Activated T-helper 17 cell treated with anti-CD3 and anti-CD28 coated beads, Interleukin-2, amount 50 U/mL, for 72 hours (primary cell): Measurements from ENCODE around the gene SATB2. TPM values are rescaled to one million over a fixed set of nuclear protein-coding genes. Genes with fewer than 3 reads are reported as not detected.

Experiments
- ATAC-seq: fragments of 150-1000 bp; cut with Tn5 transposase; replicated peaks from 2 replicates; pipeline ENCODE4 v1.10.0; 2021; ENCODE audit warnings: mild to moderate bottlenecking, moderate library complexity
- H3K27ac Mint-ChIP-seq: one replicate; pipeline ENCODE4 v1.8.0; 2022; ENCODE audit warnings: mixed read lengths
- H3K27me3 Mint-ChIP-seq: one replicate; pipeline ENCODE4 v1.8.0; 2022; ENCODE audit warnings: mixed read lengths
- H3K36me3 Mint-ChIP-seq: one replicate; pipeline ENCODE4 v1.8.0; 2022; ENCODE audit warnings: low read depth, mild to moderate bottlenecking, mixed read lengths
- H3K4me1 Mint-ChIP-seq: one replicate; pipeline ENCODE4 v1.8.0; 2022; ENCODE audit warnings: mixed read lengths
- H3K4me3 Mint-ChIP-seq: one replicate; pipeline ENCODE4 v1.8.0; 2022; ENCODE audit warnings: mild to moderate bottlenecking, mixed read lengths
- H3K9me3 Mint-ChIP-seq: one replicate; pipeline ENCODE4 v1.8.0; 2022; ENCODE audit warnings: mixed read lengths
- total RNA-seq, 2 donors: library from RNA; stranded (reverse); gene quantifications; one replicate each; pipeline ENCODE4 v1.2.3, GENCODE V29; 2022

Gene SATB2
- total RNA-seq, 2 donors from 2014 or later = 0.15 TPM; not detected in 1

DNA sequence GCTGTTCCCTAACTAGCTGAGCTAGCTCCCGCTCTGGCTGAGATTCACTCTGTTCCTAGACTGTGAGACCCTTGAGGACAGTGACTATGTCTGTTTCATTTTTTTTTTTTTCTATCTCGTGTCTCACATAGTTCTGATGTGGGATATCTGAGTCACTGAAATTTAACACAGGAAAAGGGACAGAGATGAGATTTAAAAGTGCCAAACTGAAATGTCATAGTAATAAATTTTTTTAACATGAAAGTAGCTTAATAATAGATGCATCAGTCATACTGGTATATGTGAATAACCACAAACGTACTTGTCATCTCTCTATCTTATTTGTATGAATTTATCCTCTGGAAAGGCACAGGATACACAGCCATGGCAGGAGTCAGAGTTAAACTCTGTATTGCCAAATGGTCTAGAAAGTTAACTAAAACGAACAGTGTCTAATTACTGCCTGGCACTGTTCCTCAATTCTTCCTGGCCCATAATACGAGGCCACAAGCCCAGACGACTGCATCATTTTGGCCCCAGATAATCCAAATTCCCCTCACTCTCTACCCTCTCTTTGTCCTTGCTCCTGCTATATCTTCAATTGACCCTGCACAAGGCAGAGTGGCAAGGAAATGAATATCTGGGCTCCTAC lies 87.5 kb downstream of the SATB2 start:
- H3K36me3 Mint-ChIP-seq = no peaks in the 10 kb centered on the region
- peak; percentile 16 for ATAC-seq
- no peak overlapping the region for H3K4me3 Mint-ChIP-seq
- H3K27me3 Mint-ChIP-seq = peaks cover 15% of the 10 kb centered on the region
- H3K9me3 Mint-ChIP-seq = no peaks in the 10 kb centered on the region
- no peaks in the 10 kb centered on the region for H3K4me1 Mint-ChIP-seq
- H3K27ac Mint-ChIP-seq = no peak overlapping the region

DNA sequence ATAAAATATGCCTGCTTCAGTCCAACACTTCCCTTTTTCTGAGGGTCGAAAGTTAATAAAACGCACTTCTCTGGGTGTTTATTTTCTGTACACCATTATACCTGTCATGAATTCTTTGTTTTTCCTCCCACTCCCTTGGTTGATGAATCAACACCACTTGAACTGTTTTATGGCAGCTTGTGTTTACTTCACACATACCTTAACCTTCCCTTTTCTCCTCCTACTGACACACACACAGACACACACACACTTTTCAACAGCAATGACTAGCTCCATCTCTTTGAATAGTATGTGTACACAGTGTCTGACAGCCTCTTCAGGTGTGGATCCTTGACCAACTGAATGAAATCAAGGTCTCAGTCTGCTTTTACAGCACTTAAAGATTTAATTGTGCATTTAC lies 91.3 kb downstream of the SATB2 start:
- Mint-ChIP-seq H3K27me3 (peaks cover 20% of the 10 kb centered on the region), H3K9me3 (no peaks in the 10 kb centered on the region), H3K36me3 (no peaks in the 10 kb centered on the region), H3K4me1 (no peaks in the 10 kb centered on the region), H3K27ac (no peak overlapping the region), H3K4me3 (no peak overlapping the region)
- ATAC-seq = no peak

DNA sequence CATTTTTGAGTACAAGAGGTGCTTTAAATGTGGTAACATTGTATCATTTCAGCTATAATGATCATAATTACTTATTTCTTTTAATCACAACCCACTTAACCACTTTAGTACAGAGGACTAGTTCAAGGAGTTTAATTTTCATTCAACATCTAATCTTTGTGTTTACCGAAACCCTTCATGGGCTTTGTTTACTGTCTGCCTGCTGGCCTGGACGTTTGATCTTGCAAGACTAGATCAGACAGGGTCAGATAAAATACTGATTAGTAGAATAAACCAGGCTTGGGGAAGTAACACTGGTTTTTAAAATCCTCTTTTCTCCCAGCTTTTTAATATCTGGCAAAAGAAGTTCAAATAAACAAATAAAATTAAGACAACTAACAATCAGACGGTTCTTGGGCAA lies 93.6 kb downstream of the SATB2 start:
- Mint-ChIP-seq H3K27ac (no peak overlapping the region), H3K36me3 (no peaks in the 10 kb centered on the region), H3K4me3 (no peak overlapping the region), H3K27me3 (peaks cover 29% of the 10 kb centered on the region), H3K4me1 (no peaks in the 10 kb centered on the region), H3K9me3 (no peaks in the 10 kb centered on the region)
- ATAC-seq = no peak

DNA sequence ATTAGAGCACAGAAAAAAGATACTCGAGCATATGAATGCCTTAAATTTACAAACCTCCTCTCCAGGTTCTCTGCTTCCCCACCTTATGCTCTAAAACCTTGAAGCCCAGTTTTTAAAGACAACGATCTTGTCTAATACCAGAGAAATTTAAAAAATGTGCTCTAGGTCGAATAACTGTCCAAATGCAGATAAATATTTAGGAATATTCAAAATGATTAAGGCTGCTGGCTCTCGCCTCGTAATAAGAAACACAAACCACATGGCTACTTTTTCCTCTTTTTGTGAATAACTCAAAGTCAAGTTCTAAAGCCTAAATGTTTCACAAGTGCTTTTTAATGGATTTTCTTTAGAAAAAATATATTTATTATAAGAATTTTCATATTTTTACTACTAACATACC lies 101.3 kb downstream of the SATB2 start:
- ATAC-seq = no peak
- H3K4me3 Mint-ChIP-seq = no peak overlapping the region
- H3K27ac Mint-ChIP-seq = no peak overlapping the region
- H3K4me1 Mint-ChIP-seq = no peaks in the 10 kb centered on the region
- no peaks in the 10 kb centered on the region for H3K36me3 Mint-ChIP-seq
- peaks cover 9% of the 10 kb centered on the region for H3K27me3 Mint-ChIP-seq
- H3K9me3 Mint-ChIP-seq = no peaks in the 10 kb centered on the region

DNA sequence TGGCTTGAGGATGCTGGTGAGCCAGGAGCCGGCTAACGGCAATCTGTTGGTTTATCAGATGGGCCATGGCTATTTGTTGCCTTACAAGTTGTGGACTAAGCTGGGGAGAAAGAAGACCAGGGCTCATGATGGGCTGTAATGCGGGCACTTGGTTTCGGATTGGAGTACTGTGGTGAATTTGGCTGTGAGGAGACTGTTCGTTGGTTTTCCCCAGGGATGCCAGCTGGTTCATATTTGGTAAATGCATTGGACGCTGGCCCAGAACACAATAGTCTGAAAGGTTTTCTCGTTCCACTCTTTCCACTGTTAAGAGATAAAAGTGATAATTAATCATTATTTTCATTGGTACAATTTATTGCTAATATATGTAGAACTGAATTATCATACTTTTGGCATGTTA lies 108.9 kb downstream of the SATB2 start:
- peaks cover 5% of the 10 kb centered on the region for H3K27me3 Mint-ChIP-seq
- H3K4me1 Mint-ChIP-seq = no peaks in the 10 kb centered on the region
- no peak overlapping the region for H3K4me3 Mint-ChIP-seq
- H3K9me3 Mint-ChIP-seq = no peaks in the 10 kb centered on the region
- no peaks in the 10 kb centered on the region for H3K36me3 Mint-ChIP-seq
- ATAC-seq = no peak
- no peak overlapping the region for H3K27ac Mint-ChIP-seq

DNA sequence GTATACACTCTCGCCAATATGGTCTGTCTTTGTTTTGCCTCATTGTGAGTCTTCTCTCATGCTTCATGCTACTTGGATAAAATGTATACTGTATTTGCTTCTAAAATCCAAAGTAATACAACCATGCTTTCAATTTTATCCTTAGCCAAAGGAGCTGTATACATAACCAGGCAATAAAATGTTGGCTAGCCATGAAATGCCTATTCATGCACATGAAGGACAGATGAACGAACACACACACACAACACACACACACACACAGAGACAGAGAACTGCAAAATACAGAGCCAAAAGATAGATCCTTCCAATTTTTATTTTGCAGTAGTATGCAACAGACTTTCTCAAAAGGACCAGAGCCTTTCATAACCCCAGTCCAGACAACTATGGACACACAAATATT lies 113.7 kb downstream of the SATB2 start:
- Mint-ChIP-seq H3K9me3 (no peaks in the 10 kb centered on the region), H3K27me3 (peaks cover 7% of the 10 kb centered on the region), H3K27ac (no peak overlapping the region), H3K4me3 (no peak overlapping the region), H3K36me3 (no peaks in the 10 kb centered on the region), H3K4me1 (no peaks in the 10 kb centered on the region)
- no peak for ATAC-seq

DNA sequence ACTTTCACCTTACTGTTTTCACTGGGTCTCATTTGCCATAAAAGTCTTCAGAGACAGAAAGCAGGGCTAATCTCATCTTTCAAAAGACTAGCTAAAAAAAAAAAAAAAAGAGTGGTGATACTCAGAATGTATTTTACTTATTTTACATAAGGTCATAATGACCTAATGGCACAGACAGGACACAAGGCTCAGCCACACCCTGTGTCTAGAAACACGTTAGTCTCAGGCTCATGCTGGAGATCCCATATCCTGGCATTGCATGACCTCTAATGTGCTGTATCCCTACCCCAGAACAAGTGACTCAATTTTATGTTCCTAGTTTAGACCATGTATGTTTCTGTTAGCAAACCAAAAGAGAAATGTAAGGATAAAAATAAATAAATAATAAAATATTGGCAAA lies 115.4 kb downstream of the SATB2 start:
- no peak overlapping the region for H3K27ac Mint-ChIP-seq
- ATAC-seq = no peak
- H3K4me3 Mint-ChIP-seq = no peak overlapping the region

DNA sequence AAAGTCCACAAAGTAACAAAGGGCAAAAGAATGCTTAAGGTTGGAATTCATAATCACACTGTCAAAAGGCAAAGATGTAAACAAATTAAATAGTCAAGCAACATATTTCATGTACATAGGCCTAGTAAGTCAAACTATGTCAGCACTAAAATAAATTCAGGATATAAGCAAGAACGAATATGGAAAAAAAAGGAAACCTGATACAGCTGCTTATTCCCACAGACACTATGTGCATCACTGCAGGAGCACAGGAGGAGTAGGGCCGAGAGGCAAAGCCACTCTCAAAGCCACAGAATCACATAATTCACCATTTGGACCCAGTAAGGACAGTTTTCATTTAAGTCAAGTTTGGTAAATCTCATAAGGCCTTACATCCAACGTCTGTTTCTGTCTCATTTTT lies 116.6 kb downstream of the SATB2 start:
- Mint-ChIP-seq H3K4me1 (no peaks in the 10 kb centered on the region), H3K36me3 (no peaks in the 10 kb centered on the region), H3K27me3 (peaks cover 3% of the 10 kb centered on the region), H3K9me3 (no peaks in the 10 kb centered on the region), H3K4me3 (no peak overlapping the region), H3K27ac (no peak overlapping the region)
- ATAC-seq = no peak

More for the DNA sequence above, 115.4 kb downstream of the SATB2 start:
- Mint-ChIP-seq H3K4me1 (no peaks in the 10 kb centered on the region), H3K9me3 (no peaks in the 10 kb centered on the region), H3K36me3 (no peaks in the 10 kb centered on the region), H3K27me3 (peaks cover 3% of the 10 kb centered on the region)

DNA sequence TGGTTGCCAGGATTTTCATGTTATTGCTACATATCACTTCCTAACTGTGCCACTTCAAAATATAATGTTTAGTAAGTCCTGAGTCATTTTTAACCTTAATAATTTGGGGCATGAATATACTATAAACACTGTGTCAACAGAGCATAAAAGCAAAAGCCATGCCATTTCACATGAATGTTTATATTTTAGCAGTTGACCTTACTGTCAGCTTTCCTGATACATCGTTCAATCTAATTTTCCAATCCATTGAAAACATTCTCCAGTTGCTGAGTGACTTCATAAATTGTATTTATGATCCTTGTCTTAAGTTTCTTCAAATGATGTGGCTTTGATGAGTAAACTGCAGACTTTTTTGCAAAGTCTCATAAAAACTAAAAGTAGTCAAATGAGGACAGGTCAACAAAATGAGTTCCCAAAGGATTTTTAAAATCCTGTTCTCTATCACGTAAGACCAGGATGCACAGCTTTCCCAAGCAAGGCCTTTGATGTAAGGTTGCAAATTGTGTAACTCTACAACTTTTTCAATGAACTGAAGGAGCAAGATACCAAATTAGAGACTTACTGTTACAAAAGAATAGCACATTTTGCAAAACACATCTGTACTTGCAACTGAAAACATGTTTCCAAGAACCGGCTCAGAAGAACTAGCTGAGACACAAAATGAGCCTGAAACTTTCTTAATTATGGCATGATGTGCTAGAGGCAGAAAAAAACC lies 117.7 kb downstream of the SATB2 start:
- H3K27me3 Mint-ChIP-seq = peaks cover 3% of the 10 kb centered on the region
- H3K4me1 Mint-ChIP-seq = no peaks in the 10 kb centered on the region
- no peak for ATAC-seq
- no peak overlapping the region for H3K4me3 Mint-ChIP-seq
- no peaks in the 10 kb centered on the region for H3K36me3 Mint-ChIP-seq
- no peak overlapping the region for H3K27ac Mint-ChIP-seq
- H3K9me3 Mint-ChIP-seq = no peaks in the 10 kb centered on the region

DNA sequence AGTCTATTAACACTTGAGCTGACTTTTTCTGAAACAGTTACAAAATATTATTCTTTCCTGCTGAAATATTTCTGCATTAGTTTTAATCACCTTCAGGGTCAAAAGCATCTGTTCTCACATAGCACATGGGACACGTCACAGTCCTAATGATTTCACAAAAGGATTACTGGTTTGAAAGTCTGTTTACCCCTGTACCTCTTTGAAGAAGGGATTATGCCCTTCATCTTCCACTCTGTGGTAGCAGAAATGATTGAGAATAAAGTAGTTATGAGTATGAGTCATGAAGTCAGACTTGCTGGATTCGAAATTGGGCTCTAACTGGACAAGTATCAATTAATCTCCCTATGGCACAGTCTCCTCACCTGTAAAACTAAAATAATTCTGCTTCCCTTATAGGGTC lies 121.2 kb downstream of the SATB2 start:
- Mint-ChIP-seq H3K9me3 (no peaks in the 10 kb centered on the region), H3K36me3 (no peaks in the 10 kb centered on the region), H3K27me3 (peaks cover 4% of the 10 kb centered on the region), H3K4me1 (no peaks in the 10 kb centered on the region), H3K27ac (no peak overlapping the region), H3K4me3 (no peak overlapping the region)
- no peak for ATAC-seq

DNA sequence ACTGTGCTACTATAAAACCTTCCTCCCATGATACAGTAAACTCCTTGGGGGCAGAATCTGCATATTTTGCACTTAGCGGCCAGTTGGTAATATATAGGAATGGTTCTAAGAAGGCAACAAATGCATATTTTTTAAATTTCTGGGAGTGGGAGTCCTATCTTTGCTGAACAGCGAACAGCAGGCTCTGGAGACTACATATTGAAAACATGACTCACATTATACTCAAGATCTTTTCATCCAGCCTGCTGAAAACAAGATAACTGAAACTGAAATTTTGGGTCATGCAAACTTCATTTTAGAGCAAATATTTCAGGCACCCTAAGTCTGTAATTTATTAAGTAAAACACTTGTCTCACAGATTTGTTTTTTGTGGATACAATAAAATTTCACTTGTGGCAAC lies 122.2 kb downstream of the SATB2 start:
- no peaks in the 10 kb centered on the region for H3K4me1 Mint-ChIP-seq
- H3K9me3 Mint-ChIP-seq = no peaks in the 10 kb centered on the region
- H3K27me3 Mint-ChIP-seq = peaks cover 4% of the 10 kb centered on the region
- no peaks in the 10 kb centered on the region for H3K36me3 Mint-ChIP-seq
- no peak overlapping the region for H3K4me3 Mint-ChIP-seq
- ATAC-seq = no peak
- no peak overlapping the region for H3K27ac Mint-ChIP-seq

DNA sequence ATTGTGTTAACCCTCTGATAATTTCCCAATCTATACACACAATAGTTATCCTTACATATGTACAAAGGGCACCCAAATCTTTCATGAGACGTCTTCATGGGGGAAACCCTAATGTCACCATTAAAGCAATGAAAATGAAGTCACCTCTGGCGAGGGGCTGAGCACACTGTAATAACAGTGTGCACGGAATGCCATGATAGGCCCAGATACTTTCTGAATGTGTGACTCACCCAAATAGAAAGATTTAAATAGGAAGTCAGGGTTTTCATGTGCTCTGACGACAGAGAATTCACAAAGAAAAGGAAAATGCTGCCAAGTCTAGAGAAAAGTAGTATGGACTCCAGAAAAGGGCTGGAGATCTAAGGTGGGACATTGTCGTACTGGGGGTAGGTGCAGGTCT lies 128.3 kb downstream of the SATB2 start:
- Mint-ChIP-seq H3K9me3 (no peaks in the 10 kb centered on the region), H3K4me1 (no peaks in the 10 kb centered on the region), H3K4me3 (no peak overlapping the region), H3K36me3 (no peaks in the 10 kb centered on the region), H3K27ac (no peak overlapping the region), H3K27me3 (no peaks in the 10 kb centered on the region)
- ATAC-seq = no peak

DNA sequence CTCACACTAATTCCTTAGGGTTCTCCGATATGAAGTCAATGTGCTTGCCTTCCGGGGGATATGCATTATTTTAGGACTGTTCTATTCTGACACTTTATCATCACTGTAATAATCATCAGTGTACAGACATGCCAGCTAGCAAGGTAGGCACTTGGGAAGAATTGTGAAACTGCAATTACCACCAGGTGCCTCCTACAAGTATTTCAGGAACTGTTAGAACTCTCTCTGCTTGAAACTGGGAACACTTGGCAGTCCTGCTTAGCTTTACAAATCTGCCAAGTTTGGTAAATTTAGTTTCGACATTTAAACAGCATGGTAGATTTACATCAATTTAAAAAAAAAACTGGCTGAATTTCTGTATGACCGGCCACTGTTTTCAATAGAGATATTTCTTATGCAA lies 128.7 kb downstream of the SATB2 start:
- Mint-ChIP-seq H3K4me1 (no peaks in the 10 kb centered on the region), H3K9me3 (no peaks in the 10 kb centered on the region), H3K27ac (no peak overlapping the region), H3K27me3 (no peaks in the 10 kb centered on the region), H3K4me3 (no peak overlapping the region), H3K36me3 (no peaks in the 10 kb centered on the region)
- ATAC-seq = no peak

DNA sequence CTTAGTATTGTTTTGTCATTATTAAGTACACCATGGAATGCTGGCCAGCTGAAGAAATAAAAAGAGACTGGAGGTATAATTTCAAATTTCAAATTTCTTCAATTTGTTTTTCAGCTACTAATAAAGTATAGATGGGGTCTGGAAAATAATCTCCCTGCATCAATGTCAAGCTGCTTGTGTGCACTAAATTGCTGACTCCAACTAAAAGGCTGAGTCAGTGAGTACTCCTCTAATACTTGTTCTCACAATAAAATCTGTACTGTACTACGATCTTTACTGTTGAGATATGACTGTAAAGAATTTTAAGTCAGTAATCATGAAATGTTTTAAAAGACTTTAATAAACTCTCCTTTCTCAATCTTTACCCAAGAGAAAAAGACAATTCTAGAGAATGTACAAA lies 131.9 kb downstream of the SATB2 start:
- Mint-ChIP-seq H3K9me3 (no peaks in the 10 kb centered on the region), H3K36me3 (no peaks in the 10 kb centered on the region), H3K4me3 (no peak overlapping the region), H3K4me1 (no peaks in the 10 kb centered on the region), H3K27me3 (peaks cover 3% of the 10 kb centered on the region), H3K27ac (no peak overlapping the region)
- ATAC-seq = no peak

DNA sequence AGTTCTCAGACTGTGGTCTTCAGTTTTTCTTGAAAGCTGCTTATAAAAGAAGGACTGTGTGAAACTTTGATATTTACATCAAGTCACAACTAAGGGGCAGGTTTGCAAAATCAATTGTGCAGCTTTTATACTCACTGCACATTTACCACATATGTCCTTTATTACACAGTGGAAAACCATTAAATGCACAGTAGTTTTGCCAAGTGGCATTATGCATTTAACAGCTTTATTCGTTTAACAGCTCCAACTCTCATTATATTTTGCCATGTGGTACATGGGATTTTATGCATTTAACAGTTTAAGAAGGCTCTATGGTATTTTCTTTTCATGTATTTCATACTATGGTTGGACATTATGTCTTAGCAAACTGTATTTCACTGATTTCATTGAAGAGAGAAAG lies 135.6 kb downstream of the SATB2 start:
- Mint-ChIP-seq H3K27me3 (peaks cover 6% of the 10 kb centered on the region), H3K4me1 (no peaks in the 10 kb centered on the region), H3K9me3 (no peaks in the 10 kb centered on the region), H3K27ac (no peak overlapping the region), H3K36me3 (no peaks in the 10 kb centered on the region), H3K4me3 (no peak overlapping the region)
- ATAC-seq = no peak
